NCI-H526 (cell line): ENCODE results near the gene BMPR1B.
A peak's percentile ranks its signal among the peaks of the same experiment; 100 is the strongest.

Source experiments
- DNase-seq, 2 experiments: peaks; one replicate each; lab custom pipeline; 2025; lab: John Stamatoyannopoulos, UW

BMPR1B gene

GRCh38 chr4:94912606-94913005, 154.9 kb downstream of the BMPR1B start:
- DNase-seq = no peak

DNA sequence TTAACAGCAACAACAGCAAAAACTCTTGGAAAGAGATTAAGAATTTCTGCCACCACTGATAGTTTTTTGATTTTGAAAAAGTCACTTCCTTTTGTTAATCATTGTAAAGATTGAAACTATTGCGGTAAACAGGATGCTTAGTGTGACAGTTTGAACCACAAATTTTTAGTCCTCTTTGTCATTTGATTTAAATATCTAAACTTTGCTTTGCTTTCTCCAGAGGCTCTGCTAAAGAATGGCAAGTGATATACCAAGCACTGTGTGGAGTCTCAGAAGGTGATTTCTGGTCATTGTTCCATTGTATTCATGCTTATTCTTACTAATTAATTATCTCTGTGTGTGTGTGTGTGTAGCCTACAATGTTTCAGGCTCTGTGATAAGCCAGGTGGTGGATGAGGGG, 155.6 kb downstream of the BMPR1B start:
- DNase-seq = no peak

DNA sequence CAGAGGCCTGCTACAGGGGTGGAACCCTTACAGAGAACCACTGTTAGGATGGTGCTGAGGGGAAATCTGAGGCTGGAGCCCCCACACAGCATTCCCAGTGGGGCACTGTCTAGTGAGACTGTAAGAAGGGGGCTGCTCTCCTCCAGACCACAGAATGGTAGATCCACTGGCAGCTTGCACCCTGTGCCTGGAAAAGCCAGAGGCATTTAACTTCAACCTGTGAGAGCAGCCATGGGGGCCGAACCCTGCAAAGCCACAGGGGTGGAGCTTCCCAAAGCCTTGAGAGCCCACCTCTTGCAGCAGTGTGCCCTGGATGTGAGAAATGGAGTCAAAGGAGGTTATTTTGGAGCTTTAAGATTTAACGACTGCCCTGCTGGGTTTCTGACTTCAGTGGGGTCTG, 159.4 kb downstream of the BMPR1B start:
- no peak for DNase-seq

- no peak for DNase-seq
These were observed 160.8 kb downstream of the BMPR1B start for GRCh38 chr4:94918543-94918942.

DNA sequence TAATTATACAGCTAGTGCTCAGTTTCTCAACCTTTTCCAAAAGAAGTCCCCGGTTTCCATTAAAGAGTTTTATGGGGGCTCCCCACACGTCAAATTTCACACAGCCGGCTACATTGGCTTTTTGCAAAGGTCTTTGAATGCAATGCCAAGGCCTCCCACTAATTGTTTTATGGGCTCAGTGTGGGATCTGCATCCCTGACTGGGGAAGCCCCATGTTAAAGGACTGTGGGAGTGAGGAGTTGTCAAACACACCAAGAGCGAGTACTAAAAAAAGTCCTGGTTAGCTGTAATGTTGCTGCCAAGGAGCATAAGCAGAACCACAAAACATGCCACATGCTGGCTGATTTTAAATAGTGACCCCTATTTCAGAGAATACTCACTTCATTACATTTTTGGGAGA, 162.6 kb downstream of the BMPR1B start:
- no peak for DNase-seq

DNA sequence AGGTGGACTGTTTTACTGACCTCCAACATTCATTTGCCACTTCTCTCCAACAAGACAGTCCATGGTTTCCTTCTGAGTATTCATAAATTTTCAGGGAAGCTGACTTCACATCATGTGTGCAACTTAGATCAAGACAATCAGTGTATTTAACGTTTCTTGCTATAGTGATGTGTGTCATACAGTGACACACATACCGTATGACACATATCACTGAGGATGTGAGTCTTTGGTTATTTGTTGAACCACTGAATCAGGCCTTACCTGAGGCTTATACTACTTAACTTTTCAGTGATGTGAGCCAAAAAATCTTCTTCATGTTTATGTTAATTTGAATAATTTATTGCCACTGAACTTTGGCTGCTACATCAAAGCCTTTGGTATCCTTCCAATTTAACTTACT, 166.8 kb downstream of the BMPR1B start:
- no peak for DNase-seq

DNA sequence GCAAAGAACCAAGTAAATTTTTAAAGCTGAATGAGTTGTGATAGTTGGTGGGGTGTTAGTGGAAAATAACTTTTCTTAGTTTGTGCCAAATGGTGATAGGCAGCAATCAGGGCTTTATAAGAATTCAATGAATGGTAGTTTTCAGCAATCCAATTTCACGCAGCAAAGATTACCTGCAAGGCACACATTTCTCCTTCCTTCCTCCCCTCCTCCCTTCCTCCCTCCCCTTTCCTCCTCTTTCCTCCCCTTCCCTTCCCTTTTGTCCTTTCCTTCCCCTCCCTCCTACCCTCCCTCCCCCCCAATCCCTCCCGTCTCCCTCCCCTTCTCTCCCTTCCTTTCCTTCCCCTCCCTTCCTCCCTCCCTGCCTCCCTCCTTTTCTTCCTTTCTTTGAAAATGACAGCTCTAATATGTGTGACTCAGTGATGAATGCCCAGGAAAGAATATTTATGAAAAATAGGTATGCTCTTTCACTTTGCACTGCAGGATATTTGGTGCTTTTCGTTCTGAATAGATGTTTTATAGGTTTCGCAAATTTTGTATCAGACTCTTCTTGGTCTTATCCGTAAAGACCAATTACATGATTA, 168.1 kb downstream of the BMPR1B start:
- DNase-seq = no peak

- DNase-seq = no peak
These were observed 169.2 kb downstream of the BMPR1B start for GRCh38 chr4:94926936-94927335.

- DNase-seq = no peak
These were observed 169.9 kb downstream of the BMPR1B start for GRCh38 chr4:94927696-94928095.

DNA sequence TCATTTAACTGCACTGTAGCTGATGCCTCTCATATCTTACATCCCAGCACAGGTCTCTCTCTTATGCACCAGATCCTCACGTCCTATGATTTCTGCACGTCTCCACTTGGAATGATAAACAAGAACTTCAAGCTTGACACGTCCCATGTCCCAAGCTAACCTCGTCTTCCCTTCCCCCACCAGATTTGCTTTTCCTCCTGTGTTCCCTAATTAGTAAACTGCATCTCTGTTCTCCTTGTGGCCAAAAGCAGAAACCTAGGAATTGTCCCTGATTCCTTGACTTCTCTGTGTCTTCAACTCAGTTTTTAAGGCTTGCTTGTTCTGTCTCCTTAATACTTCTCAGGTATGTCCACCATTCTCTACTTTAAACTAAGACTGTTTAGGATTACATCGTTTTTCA, 171.9 kb downstream of the BMPR1B start:
- no peak for DNase-seq

GRCh38 chr4:94931626-94932025, 173.9 kb downstream of the BMPR1B start:
- no peak for DNase-seq

GRCh38 chr4:94932366-94932765, 174.6 kb downstream of the BMPR1B start:
- DNase-seq = no peak

DNA sequence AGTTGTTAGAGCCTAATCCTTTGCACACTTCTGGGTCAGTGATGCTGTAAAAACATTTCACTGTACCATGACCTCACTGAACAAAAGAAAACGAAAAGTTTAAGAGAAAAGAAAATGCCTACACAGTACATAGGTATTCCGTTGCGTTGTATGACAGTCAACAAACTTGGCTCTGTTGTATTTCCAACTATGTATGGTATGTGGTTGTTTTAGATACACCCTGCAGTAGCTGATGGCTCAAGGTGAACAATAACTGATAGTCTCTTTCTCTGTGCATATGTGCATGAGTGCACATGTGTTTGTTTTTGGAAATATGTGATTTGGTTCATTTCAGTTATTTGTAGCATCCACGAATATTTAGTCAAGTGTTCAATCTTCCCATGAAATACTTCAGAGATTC, 176.0 kb downstream of the BMPR1B start:
- no peak for DNase-seq

DNA sequence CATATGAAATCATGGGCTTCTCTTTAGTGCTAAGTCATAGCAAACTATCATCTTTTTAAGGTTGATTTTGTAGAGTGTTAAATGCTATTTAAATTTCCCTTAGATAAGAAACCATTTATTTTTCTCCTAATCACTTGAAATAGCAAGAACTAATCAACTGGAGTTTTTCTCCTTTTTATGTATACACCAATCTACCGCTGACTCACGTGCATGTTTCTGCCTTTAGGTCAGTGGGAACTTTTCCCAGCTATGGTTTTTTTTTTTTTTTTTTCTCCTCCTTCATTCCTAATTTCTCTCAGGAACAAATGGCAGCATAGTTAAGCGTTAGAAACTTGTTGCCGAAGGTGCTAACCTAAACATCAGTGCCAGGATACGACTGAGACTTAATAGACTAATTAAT, 176.4 kb downstream of the BMPR1B start:
- no peak for DNase-seq

- no peak for DNase-seq
These were observed 177.1 kb downstream of the BMPR1B start for GRCh38 chr4:94934864-94935263.

GRCh38 chr4:94936854-94937253, 179.1 kb downstream of the BMPR1B start:
- DNase-seq = no peak

DNA sequence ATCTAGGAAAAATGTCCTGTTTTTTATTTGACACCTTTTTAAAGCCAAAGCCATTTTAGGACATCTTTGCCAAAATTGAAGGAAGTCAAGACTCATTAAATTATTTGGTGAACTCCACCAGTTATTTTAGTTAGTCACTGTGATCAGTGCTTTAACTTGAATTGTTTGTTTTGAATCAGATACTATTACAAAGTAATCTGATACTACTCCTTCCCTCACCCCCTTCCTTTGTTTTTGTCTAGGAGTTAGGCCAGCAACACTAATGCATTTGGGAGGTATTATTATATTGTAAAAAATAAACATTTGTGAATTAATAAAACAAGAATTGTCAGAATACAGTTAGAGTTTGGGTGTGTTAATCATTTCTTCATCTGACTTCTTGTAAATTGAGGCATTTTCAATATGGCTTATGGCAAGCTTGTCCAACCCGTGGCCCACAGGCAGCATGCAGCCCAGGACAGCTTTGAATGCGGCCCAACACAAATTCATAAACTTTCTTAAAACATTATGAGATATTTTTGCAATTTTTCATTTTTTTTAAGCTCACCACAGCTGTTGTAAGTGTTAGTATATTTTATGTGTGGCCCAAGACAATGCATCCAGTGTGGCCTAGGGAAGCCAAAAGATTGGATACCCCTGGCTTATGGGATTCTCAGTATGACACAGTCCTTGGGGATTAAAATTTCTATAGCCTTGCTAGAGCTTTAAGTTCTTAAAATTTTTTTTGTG, 182.2 kb downstream of the BMPR1B start:
- no peak for DNase-seq

- no peak for DNase-seq
These were observed 182.8 kb downstream of the BMPR1B start for GRCh38 chr4:94940520-94940908.

DNA sequence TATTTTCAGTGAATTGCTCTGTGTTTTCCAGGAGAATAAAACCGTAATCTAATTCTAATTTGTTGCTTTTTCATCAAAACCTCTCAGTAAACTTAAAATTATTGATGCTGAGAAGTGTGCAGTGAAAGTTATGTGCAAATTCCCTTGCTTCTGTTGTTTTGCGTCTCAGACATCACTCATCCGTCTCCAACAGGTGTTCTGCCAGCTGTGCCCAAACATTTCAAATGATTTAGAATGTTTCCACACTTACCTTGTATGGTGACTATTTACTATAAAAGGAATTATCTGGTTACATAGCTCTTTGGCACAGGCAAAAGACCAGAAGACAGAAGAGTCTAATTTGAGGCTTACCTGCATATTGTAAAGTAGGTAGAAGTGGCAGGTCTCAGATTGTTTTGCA, 184.0 kb downstream of the BMPR1B start:
- DNase-seq = no peak

- DNase-seq = no peak
These were observed 187.0 kb downstream of the BMPR1B start for GRCh38 chr4:94944726-94945125.

DNA sequence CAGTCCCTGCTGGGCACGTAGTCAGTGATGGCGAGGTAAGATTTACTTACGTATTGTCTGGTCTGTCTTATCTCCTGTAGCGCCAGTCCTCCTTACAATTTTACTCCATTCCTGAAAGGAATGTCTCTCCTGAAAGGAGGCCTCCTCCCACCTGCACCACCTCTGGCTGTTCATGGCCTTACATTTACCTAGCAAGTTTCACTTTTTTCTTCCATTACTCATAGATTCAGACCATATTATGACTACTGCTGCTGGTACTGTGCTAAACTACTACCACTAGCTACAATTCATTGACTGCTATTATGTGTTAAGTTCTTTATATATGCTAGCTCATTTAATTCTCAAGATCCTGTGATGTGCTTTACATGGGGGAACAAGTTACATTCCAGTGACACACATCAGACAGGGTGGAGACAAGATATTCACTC, 189.9 kb downstream of the BMPR1B start:
- no peak for DNase-seq

GRCh38 chr4:94954251-94954650, 196.5 kb downstream of the BMPR1B start:
- no peak for DNase-seq

- peak; percentile 6 to 14 for DNase-seq
These were observed 199.3 kb downstream of the BMPR1B start for GRCh38 chr4:94957030-94957429.

DNA sequence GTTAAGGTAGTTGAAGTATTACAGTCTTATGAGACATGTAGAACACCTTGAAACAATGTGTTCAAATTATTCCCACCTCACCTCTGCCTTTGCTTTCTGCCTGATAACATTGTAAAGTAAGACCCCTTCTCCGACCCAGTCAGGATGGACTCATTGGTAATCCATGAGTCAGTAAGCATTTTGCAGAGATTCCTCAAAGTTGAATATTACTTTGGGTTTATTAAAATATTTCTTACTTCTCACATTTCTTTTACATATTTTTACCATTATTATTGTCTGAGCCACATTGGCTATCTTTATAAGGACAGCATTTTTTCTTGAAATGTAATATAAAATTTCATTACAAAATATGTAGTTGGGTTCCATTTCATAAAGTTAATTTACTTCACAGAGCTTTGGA, 201.6 kb downstream of the BMPR1B start:
- no peak for DNase-seq
